SKM-1 (cell line): ENCODE data around the gene KLHL8.

ENCODE experiments used
- DNase-seq: peaks from one replicate; lab custom pipeline; 2025; ENCODE audit not compliant: unreplicated experiment; lab: John Stamatoyannopoulos, UW

The KLHL8 gene

DNA sequence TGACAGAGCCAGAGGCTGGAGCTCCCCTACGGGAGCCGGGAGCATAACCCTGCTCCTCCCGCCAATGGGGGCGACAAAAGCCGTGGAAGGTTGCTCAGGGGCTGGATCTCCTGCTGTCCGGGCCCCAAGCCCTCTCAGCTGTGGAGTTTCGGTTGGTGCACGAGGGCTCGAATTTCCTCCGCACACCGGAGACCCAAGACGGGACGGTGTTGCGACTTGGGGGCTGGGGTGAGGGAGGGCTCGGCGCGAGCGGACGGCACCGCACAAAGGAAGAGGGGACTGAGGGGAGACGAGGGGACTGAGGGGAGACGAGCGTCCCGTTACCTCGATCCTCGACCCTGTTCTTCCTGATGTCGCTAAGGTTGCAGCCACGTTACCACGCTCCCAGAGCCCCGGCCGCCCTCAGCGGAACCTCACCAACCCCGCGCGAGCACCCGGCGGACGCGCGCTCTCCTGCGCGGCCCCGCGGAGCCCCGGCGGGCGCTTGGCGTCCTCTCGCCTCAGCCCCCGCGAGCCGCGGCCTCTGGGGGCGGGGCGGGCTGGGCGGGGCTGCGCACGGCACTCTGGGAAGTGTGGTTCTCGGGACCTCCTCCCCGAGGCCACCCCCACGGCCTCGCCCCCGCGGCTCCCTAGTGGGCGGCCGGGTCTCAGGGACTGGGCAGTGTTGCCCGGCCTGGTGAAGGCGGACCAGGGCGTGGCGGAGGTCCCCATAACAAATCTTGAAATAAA, at the start of gene KLHL8:
KLHL8 (minus strand) TSS at position 525 of the 729 bp plus-strand sequence. CDS start 25,079 bp downstream, outside the sequence.
- peak; percentile 55 for DNase-seq

GRCh38 chr4:87270144-87270543, 49.7 kb upstream of the KLHL8 start:
- no peak for DNase-seq

GRCh38 chr4:87268411-87268810, 48.0 kb upstream of the KLHL8 start:
- DNase-seq, result no peak

- DNase-seq, result no peak
Measured at GRCh38 chr4:87266986-87267385, 46.6 kb upstream of the KLHL8 start.

DNA sequence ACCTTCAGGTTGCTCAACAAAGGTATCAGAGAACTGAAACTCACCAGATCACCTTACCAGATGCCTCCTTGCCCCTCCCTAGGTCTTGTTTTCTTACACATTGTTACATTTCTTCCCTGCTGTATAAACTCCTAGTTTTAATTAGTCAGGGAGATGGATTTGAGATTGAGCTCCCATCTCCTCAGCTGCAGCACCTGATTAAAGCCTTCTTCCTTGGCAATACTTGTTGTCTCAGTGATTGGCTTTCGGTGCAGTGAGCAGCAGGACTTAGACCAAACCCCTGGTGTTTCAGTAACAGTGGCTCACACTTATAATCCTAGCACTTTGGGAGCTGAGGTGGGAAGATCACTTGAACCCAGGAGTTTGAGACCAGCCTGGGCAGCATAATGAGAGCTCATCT, 42.5 kb upstream of the KLHL8 start:
- no peak for DNase-seq

- DNase-seq, result no peak
Measured at GRCh38 chr4:87260477-87260876, 40.1 kb upstream of the KLHL8 start.

DNA sequence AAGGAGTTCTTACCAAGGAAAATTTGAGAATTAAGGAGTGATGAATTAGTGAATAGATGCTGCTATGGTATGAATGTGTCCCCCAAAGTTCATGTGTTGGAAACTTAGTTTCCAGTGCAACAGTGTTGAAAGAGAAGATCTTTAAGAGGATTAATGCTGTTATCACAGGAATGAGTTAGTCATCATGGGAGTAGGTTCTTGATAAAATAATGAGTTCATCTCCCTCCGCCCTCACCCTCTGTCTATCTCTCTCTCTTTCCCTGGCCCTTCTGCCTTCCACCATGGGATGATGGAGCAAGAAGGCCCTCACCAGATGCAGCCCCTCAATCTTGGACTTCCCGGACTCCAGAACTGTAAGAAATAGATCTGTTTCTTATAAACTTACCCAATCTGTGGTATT, 38.3 kb upstream of the KLHL8 start:
- DNase-seq, result no peak

DNA sequence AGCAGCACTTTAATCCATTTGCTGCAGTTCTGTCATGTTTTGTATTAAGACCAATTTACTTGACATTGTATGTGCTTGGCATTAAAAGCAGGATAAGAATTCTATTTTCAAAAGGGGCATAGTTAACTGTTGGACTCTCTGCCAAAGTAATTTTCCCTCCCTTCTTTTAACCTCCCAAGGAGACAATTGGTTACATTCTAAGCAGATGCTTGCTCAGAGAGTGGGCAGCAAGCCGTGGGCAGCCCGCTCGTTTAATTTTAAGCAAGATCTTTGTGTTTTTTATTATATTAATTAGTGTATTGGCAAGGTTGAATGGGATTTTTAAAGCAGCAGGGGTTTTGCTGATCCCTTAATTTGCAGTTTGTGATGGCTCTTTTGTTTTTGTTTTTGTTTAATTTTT, 37.1 kb upstream of the KLHL8 start:
- DNase-seq, result no peak

GRCh38 chr4:87255755-87256154, 35.3 kb upstream of the KLHL8 start:
- DNase-seq, result no peak

- no peak for DNase-seq
Measured at GRCh38 chr4:87251106-87251505, 30.7 kb upstream of the KLHL8 start.

DNA sequence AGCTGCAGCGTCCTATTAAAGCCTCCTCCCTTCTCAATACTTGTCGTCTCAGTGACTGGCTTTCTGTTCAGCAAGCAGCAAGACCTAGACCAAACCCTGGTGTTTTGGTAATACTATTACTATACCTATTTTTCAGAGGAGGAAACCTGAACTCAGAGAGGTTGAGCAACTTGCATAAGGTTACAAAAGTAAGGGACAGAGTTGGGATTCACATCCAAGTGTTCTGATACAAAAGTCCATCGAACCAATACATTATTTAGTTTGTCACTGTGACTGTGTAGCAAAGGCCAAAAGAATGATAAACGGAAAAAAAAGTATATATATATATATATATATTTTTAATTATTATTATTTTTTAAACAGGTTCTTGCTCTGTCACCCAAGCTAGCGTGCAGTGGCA, 29.9 kb upstream of the KLHL8 start:
- no peak for DNase-seq

DNA sequence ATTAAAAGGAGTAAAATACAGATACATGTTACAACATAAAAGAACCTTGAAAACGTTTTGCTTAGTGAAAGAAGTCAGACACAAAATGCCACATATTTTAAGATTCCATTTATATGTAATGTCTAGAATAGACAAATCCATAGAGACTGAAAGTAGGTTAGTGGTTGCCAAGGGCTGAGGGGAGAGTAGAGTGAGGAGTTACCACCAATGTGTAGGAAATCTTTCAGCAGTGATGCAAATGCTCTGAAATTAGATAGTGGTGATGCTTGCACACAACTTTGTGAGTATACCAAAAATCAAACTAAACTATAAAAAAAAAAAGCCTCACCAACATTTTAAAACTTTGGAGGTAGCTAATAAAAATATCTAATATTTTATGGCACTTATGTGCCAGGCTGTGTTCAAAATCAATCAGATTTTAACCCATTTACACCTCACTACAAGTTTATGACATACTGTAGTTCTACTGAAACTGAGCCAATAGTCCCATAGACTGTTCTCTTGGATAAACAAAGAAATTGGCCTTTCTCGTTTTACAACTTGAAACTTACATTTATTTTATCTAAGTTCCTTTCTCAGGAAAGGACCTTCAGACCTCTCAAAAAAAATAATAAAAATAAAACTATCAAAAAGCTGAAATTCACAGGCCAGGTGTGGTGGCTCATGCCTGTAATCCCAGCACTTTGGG, 29.1 kb upstream of the KLHL8 start:
- no peak for DNase-seq

GRCh38 chr4:87243426-87244053, 23.1 kb upstream of the KLHL8 start:
- DNase-seq, result no peak

DNA sequence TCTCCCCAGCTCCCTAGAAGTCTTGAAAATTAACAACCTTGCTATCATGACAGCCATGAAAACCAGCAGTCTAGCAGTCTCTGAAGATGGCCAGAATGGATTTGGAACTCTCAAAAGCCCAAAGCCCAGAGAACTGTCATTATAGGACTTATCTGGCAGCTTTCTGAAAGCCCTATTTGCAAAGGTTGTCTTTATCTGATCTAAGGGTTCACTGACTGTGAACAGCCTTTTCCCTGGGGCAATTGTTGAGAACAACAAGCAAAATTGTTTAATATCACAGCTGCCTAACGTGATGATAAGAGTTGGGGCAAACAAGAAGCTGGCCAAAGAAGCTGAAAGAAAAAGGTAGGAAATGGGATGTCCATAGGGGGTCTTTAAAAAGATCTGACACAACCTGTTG, 20.9 kb upstream of the KLHL8 start:
- no peak for DNase-seq

GRCh38 chr4:87240341-87240740, 19.9 kb upstream of the KLHL8 start:
- no peak for DNase-seq

- no peak for DNase-seq
Measured at GRCh38 chr4:87239821-87240220, 19.4 kb upstream of the KLHL8 start.

DNA sequence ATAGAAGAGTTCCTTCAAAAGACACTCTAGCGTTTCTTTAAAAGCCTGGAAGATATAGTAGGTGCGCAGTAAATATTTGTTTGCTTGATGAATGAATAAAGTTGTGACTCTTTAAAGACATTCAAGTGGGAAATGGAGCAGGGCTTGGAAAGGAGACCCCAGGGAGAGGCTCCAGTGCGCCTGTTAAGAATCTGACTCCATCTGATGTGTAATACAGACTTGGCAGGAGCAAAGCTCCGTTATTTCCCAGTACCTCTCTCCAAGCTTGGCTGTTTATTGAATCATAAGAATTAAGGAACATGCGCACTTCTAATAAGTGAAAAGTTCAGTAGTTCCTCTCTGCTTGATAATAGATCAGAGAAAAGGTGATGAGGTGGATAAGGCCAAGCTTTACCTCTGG, 18.8 kb upstream of the KLHL8 start:
- DNase-seq, result no peak

DNA sequence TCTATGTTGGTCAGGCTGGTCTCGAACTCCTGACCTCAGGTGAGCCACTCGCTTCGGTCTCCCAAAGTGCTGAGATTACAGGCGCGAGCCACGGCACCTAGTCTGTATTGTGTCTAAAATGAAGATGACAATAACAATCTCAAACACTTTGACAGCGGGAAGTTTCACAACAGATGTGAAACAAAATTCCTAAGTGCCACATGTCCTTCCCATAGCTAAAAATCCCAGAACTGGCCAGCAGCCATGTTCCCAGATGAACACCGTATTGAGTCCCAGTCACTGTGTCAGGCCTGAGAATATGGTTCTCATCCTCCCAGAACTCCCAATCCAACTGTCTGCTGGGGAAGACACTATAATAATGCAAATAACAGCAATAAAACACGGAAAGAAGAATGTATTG, 16.4 kb upstream of the KLHL8 start:
- no peak for DNase-seq

DNA sequence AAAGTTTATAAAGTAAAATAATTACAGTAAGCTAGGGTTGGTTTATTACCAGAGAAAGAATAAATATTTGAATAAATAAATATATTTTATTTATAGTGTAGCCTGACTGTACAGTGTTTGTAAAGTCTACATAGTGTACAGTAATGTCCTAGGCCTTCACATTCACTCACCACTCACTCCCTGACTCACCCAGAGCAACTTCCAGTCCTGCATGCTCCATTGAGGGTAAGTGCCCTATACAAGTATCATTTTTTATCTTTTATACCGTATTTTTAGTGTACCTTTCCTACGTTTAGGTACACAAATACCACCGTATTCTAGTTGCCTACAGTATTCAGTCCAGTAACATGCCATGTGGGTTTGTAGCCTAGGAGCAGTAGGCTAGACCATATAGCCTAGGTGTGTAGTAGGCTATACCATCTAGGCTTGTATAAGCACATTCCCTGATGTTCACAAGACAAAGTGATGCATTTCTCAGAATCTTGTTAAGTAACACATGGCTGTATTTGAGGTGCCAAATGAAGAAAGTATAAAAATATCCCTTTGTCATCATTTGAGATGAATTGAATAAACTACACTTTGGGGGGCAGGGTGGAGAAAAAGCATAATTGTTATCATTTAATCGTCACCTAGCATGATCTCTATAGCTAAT, 14.7 kb upstream of the KLHL8 start:
- DNase-seq, result no peak

GRCh38 chr4:87232216-87232615, 11.8 kb upstream of the KLHL8 start:
- DNase-seq, result no peak

DNA sequence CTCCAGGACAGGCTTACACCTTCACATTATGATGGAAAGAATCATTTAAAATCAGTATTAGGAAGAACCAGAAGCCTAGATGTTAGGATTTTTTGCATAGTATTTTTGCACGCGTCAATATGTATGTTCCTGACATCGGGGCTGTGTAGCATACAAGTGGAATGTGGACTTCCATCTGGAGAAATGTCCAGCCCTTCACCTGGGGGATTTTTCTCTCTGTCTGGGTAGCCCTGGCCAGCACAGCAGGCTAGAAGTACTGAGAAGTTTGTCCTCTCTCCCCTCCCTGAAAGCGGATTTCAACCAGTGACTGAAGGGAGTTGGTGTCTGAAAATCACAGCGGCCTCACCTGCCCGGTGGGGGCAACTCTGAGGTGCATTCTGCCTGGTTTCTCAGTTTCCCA, 10.4 kb upstream of the KLHL8 start:
- DNase-seq, result no peak

- no peak for DNase-seq
Measured at GRCh38 chr4:87229979-87230378, 9.6 kb upstream of the KLHL8 start.
